HG02763 (cell line): ENCODE results near the gene NFASC.

Experiments
- ATAC-seq: cut with Tn5 transposase; IDR thresholded peaks from one replicate; pipeline ENCODE4 v1.9.1; 2021; ENCODE audit warnings: mild to moderate bottlenecking, moderate library complexity; ENCODE audit not compliant: unreplicated experiment

Gene NFASC

DNA sequence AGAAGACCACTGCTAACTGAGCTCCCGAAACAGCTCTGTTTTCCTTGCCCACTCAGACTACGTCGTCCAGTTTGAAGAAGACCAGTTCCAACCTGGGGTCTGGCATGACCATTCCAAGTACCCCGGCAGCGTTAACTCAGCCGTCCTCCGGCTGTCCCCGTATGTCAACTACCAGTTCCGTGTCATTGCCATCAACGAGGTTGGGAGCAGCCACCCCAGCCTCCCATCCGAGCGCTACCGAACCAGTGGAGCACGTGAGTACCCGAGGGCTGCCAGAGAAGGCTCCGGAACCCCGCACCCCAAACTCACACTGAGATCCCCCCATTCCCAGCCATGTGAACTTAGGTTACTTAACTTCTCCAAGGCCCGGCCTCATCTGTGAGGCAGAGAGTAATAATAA is 108.6 kb downstream of the NFASC start:
- ATAC-seq, result no peak

DNA sequence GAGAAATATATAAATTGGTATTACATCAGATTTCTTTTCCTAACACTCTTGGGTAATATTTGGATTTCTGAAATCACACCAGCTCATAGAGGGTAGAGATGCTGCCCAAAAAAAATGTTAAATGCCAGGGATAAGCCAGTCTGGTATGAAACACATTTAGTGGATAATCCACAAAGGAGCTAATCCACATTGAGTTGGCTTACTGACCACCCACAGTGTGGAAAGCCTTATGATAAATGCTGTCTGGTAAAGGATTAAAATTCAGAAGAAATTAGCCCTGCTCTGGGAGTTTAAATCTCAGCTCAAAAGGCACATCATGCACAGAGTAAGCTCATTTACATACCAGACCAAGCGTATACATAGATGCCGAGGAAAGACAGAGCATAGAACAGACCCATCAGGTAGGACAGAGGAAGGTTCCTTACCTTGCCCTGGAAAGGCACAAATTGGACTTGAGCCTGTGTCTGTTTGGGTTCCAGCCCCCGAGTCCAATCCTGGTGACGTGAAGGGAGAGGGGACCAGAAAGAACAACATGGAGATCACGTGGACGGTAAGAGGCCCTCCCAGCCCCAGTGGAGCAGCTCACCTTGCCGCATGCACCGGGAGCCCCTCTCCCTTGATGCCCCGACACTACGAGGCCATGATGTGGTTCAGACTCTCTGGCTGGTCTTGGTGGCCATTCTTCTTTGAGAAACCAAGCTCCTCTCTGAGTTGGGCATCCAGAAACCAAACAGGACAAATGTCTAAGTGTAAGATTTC is 109.4 kb downstream of the NFASC start:
- ATAC-seq, result no peak

DNA sequence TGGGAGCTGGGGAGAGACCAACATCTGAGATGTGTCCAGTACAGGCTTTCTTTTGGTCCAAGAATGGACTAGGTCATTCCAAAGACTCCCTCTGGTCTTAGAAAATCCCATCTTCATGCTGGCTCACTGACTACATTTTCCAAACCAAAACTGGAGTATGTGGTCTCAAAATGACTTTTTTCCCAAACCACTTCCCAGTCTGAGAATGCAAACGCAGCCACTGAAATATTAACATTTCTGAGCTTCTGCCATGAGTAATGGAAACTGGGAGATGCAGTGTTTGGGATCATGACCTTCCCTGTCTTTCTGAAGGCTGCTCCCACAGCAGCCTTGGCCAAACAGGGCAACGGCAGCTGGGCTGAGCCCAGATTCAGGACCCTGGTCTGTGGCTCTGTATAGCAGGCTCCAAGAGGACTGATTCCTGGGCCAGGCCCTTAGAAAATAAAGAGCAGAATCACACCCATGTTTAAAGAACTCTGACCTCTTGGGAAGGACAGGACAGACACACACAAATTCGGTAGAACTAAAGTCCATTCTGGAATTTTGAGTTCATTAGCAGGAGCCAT is 110.3 kb downstream of the NFASC start:
- ATAC-seq, result no peak

DNA sequence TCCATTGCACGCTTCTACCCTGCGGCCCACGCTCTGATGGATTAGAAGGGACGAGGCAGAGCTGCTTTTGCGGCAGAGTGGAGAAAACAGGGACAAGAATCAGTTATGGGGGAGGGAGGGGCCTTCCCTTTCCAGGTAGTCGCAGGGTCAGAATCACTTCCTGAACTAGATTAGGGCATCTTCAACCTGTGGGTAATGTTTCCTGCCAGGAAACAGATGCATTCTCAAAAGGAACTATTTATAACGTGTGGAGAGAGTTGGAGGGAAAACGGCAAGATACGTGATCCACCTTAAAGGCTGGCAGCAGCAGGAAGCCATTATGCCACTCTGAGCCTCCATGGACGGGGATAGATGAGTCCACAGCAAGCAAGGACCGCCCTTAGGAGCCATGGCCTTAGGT is 112.5 kb downstream of the NFASC start:
- ATAC-seq, result no peak

DNA sequence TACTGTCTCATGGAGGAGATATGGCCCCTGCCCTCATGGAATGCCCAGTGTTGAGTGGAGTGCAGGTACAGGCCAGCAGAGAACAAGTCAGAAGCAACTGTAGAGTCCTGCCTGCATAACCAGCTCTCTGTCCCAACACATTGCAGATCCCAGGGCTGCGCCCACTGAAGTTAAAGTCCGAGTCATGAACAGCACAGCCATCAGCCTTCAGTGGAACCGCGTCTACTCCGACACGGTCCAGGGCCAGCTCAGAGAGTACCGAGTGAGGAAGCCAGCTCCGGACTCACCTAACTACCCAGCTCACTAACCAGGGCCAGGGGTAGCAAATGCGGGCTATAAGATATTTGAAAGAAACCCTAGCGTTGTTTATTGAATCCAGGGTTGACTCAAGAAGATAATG is 113.2 kb downstream of the NFASC start:
- ATAC-seq, result no peak

DNA sequence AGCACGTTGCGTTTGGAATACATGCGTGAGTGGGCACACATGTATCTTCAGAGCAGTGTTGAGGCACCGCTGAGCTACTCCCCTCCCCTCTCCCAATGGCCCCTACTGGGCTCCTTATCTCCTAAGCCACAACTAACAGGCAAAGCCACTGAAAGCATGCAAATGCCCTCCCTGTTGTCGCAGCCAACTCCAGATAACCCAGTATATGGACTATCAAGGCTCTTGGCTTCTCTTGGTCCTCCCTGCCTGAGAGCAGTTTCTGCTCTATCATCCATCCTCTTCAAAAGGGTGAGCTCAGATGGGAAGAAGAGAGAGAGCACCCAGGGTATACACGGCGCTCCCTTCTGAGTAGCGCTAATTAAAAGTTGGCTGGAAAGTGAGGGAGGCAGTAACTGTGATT is 113.8 kb downstream of the NFASC start:
- no peak for ATAC-seq

DNA sequence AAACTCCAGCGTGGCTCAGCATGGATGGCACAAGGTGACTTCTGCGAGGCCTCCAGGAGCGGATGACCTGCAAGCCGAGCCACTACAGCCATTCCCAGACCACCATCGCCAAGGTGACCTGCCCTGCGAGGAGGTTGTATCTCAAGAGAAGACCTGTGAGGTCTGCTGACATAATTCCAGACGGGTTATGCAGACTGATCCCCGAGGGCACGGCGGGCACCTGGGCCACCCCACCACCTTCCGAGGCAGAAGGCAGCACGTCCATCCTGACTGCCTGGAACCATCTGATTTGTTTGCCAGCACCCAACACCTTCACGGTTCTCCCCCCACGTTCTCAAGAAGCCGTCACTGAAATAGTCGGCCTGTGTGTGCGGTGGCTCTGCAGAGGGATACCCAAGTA is 115.5 kb downstream of the NFASC start:
- no peak for ATAC-seq

DNA sequence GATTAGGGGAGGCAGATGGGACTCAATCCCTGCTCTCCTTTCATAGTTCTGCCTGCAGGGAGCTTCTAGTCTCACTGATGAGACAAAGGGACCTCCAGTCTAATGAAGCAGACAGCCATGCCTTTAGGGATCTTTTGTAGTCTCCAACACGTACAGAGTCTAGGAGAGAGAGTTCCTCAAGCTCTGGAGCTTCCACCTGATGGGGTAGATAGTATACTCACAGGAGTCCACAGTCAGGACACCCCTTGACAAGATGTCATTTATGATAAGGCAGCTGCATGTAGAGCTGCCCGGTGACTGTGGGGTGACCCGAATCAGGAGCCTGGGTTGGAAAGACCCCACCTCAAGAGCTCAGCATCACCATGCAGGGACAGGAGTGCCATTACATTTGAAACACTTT is 117.0 kb downstream of the NFASC start:
- ATAC-seq, result no peak

DNA sequence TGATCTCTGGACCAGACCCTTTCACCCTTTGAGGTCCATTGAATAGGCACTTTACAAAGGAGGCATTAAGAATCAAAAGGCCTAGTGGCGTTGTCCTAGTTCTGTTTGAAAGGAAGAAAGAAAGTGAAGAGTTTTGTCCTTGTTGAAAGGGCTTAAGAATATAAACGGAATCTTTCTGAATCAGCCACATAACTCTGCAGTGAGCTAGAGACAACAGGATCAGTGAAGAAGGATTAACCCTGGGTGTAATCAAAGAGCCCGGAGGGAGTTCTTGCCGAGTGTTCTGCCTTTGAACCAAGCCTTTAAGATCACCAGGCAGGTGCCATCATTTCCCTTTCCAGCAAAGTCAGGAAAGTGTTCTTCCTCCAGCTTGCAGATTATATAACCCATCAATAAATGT is 117.5 kb downstream of the NFASC start:
- ATAC-seq, result no peak

DNA sequence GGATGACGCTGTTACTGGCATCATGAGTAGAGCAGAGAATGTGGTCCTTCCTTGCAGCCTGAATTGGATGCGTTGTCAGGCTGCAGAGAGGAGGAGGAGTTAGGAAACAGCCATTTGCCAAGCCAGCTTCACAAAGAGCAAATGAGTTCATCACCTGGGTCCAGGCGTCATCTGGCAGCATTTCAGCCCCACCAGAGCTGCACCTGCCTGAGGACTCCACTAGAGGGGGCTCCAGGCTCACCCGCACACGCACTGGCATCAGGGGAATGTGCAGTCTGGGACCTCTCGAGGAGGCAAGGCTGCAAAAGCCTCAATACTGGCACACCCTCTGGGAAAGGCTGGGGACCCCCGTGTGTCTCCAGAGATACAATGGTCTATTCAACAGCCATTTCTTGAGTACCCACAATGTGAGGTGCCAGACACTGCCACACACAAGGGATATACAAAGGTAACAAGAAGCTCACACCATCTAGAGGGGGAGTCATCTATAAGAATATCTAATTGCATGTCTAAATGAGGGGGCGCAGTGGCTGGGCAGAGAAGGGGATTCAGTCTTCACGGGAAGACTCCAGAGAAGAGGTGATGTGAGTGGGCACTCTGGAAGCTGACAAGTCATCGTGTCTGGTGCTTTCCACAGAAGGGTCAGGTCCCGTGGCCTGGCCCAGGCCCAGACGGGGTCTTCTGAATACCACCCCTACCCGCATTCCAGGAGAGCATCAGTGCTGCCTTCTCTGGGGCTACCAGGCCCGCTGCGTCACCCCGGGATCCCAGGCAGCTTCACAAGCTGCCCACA is 118.8 kb downstream of the NFASC start:
- ATAC-seq, result no peak

DNA sequence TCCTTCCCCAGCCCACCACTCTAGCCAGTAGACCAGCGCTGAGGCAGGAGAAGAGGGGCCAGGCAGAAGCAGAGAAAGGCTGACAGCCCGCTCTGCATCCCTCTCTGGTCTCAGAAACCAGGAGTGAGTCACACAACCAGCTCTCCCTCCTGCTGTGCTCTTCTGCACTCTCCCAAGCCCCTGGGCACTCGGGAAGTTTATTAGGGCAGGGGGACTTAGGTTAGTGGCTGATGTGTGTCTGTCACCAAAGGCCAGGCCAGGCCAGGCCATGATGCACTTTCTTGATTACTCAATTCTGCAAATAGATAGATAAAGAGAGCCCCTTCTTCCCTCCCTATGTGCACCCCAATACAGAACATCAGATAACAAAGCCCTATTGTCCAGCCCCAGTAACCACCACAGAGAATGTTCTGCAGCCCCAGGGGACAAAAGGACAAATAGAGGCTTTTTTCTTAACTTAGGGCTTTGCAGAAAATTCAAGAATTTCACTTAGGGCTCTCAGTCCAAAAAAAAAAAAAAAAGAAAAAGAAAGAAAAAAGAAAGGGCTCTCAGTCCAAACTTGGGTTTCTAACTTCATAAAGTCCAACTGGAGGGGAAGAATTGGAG is 119.5 kb downstream of the NFASC start:
- ATAC-seq, result no peak

DNA sequence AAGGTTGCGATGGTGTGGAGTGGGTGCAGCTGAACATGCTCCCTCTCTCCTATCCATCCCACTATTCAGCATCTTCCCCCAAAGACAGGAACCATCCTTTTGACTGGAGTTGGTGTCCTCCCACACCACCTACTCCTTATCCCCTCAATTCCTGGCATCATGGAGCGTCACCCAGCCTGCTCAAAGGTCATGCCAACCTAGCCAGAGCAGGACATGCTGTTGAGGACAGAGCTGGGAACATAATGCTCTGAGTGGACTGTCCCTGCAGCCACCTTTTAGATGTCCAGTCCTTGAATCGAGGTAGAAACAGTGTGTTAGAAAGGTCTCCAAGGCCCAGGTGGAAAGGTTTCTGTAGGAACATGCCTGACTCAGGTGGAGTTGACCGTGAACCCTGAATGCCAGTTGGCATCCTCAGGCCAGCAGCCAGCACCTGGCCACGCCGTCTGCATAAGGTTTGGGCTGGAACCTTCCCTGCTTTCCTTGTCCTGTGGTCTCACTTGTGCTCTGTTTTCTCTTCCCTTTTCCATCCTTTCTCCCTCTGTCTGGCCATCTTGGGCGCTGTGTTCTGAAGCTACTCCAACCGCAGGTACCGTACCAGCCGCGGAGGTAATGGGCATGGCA is 120.2 kb downstream of the NFASC start:
- no peak for ATAC-seq

DNA sequence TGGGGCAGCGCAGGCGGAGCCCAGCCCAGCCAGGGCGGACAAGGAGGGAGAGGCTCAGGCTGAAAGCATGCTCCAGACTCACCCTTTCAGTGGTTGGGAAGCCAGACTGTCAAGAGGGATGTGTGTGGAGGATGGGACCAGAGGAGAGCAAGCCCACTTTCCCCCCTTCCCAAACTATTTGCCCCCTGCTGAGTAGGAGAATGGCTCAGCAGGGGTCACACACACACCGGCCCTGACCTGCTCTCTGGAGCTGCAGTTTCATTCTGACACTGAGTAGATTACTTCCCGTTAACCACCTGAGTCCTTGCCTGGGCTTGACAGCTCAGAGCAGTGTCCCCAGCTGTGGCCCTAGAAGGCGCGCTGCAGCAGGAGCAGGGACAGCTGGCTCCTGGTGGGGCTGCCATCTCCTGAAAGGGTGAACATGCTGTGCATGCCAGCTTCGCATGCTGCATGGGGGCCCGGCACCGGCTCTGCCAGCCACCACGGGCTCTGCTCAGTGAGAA is 120.7 kb downstream of the NFASC start:
- ATAC-seq, result no peak

DNA sequence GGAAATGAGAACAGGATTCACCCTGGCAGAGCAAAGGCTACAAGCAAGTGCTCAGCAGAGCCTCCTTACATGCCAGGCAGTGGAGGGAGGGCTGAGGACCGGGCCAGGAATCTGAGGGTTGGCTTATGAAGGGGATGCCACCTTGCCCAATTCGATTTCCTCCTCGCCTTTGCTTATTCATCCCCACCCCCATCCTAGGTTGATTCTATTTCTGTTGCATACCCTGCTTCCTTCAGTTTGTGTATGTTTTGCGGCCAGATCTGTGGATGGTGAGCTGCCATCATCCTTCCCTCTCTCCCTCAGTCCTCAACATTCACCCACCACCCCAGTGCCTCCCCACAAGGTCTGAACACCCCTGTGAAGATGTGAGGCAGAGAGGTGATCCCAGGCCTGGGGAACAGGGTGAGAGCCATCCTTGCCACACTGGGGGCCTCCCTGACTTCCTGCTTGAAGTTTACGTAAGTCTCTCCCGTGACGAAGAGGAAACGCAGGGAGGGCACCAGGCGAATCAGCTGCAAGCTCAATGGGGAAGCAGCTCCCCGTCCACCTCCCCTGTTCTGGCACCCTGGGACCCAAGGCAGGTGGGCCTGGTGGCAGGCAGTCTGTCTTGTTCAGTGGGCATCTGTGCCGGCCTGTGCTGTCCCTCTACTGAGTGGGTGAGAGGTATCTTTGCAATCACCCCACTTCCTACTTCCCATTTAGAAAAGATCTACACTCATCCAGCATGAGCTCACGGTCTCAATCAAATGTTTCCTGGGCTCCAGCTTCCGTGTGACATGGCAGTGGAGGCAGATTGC is 121.7 kb downstream of the NFASC start:
- no peak for ATAC-seq

DNA sequence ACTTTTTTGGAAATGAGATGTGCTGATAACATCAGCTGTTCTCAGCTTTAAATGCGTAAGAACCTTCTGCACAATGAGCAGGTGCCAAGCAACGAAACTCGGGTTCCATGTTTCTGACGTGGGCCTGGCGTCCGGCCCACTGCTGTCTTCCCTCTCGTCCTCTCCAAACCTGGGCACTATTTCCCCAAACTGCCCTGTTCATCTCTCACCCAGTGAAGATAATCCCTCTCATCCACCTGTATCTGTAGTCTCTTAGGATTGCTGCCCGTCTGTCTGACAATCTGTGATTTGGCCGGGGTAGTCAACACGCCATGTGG is 122.3 kb downstream of the NFASC start:
- ATAC-seq, result no peak

DNA sequence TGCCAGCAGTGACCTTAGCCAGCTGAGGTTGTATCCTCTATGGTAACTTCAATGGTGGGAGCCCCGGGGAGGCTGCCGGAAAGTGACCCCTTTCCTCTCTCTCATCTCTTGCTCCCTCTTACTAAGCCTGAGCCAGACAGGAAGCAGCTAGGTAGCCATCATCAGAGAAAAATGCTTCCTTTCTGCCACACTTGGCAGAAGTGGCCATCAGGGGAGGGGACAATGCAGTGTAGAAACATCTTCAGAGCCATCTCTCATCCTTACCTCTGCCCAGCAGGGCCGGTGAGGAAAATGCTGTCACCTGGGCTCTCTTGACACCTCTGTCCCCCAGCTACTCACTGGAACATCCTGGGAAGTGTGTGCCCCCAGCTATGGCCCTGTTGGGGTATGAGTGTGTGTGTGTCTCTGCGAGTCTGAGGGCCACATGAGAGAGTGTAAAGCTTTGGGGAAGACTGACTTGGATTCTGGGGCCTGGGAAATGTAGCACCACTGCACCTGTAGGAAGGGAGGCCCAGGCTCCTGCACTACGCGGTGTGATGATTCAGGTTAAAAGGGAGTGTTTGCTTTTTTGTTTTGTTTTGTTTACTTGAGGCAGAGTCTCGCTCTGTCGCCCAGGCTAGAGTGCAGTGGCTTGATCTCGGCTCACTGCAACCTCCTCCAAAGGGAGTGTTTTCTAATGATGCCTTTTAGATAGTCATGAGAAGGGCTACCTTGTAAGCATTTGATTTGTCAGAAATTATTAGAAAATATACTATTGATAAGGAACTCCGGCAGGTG is 123.6 kb downstream of the NFASC start:
- ATAC-seq, result no peak

DNA sequence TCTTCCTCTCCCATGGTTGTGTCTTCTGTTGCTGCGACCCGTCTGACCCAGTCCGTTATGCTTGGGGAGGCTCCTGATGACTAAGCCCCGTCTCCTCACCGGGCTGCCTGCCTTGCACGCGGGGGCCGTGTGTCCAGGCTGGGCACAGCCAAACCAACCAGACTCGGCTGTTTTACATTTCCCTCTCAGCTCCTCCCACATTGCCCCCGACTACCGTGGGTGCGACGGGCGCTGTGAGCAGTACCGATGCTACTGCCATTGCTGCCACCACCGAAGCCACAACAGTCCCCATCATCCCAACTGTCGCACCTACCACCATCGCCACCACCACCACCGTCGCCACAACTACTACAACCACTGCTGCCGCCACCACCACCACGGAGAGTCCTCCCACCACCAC is 126.3 kb downstream of the NFASC start:
- ATAC-seq, result no peak

DNA sequence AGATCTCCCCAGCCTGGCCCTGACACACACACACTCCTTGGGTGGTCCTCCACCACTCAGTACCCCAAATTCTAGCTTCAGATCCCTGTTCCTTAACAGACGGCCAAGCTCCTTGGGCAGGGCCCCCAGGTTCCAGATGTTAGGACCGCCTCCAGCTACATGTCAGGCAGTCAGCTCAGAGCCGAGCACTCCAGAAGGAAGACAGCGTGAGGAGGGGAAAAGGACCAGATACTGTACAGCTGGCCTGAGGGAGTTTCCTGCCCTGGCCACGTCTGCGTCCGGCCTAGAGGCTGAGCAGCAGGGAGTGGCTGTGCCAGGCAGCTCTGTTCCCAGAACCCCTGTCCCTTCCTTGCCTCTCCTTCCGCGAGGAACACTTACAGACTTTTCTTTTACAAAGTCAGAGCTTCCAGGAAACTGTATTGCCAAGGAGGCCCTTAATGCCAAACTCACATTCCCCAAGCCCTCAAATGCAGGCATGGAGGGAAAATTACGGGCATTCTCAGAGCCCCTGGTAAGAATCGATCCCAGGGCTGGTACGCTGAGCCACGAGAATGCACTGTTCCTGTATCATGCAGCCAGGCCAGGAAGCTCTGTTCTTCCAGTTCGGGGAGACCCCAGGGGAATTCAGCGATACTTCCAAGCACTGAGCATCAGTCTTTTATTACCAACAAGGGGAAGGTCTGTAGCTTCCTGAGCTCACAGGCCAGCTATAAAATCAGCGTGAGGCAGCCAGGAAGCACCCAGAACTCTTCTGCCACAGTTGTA is 127.1 kb downstream of the NFASC start:
- ATAC-seq, result no peak

DNA sequence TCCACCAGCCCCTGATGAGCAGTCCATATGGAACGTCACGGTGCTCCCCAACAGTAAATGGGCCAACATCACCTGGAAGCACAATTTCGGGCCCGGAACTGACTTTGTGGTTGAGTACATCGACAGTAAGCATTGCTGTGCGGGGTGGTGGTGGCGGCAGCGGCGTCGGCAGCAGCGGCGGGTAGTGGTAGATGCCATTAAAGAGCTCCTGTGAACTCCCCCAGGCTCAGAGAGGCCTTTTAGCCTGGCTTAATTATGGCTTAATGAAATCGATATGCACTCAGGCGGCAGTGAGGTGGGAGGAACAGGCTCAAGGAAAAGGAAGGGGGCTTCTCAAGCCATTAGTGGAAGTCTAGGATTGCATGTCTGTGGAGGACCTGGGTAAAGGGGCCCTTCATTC is 130.5 kb downstream of the NFASC start:
- ATAC-seq, result no peak
